GM19395 (cell line): ENCODE measurements around the gene GREM2.

Experiments
- ATAC-seq: cut with Tn5 transposase; IDR thresholded peaks from one replicate; pipeline ENCODE4 v1.9.1; 2021; ENCODE audit warnings: mild to moderate bottlenecking, moderate library complexity; ENCODE audit not compliant: unreplicated experiment

Gene GREM2

GRCh38 chr1:240462766-240463395 is 149.1 kb downstream of the GREM2 start:
- no peak for ATAC-seq

GRCh38 chr1:240462277-240462676 is 149.7 kb downstream of the GREM2 start:
- no peak for ATAC-seq

- no peak for ATAC-seq
Measured at GRCh38 chr1:240457203-240457602, 154.8 kb downstream of the GREM2 start.

GRCh38 chr1:240455228-240455821 is 156.6 kb downstream of the GREM2 start:
- no peak for ATAC-seq

- ATAC-seq: no peak
Measured at GRCh38 chr1:240445369-240445768, 166.6 kb downstream of the GREM2 start.

- no peak for ATAC-seq
Measured at GRCh38 chr1:240441669-240442068, 170.3 kb downstream of the GREM2 start.
